Measurements from ENCODE around the gene ATP6V0D1.

The ATP6V0D1 gene

GRCh38 chr16:67388591-67388990 lies 92.4 kb downstream of the ATP6V0D1 start:
- H3K4me3 ChIP-seq (ENCODE audit: control insufficient read depth, low read depth, low read length), result no peak overlapping the region
- no peak for DNase-seq (ENCODE audit: low read depth)
- TF ChIP-seq CTCF (conservative IDR thresholded peaks at IDR 0.05; ENCODE audit: control insufficient read depth, insufficient read depth, low read depth, low read length), result no peak

GRCh38 chr16:67388191-67388590 lies 92.8 kb downstream of the ATP6V0D1 start:
- no peak overlapping the region for H3K4me3 ChIP-seq (ENCODE audit: control insufficient read depth, low read depth, low read length)
- DNase-seq (ENCODE audit: low read depth), result no peak
- no peak for TF ChIP-seq CTCF (conservative IDR thresholded peaks at IDR 0.05; ENCODE audit: control insufficient read depth, insufficient read depth, low read depth, low read length)
